ENCODE measurements around the gene STXBP2. TPM values are rescaled to one million over a fixed set of nuclear protein-coding genes. Genes with fewer than 3 reads are reported as not detected.

The STXBP2 gene
- total RNA-seq, 2 donors from 2014 or later = 103 to 111 TPM

GRCh38 chr19:7658219-7658686, 21.3 kb downstream of the STXBP2 start:
- Mint-ChIP-seq H3K36me3 (no peaks in the 10 kb centered on the region), H3K9me3 (no peaks in the 10 kb centered on the region), H3K27ac (peak overlapping the region in 1 of 2 donors; percentile 82)
- peak; percentile 86 to 97 for ATAC-seq
- DNase-seq (ENCODE audit: low spot score in 2 of 2) = peak in 1 of 2 donors; percentile 50

GRCh38 chr19:7661744-7662538, 25.0 kb downstream of the STXBP2 start:
- no peak overlapping the region for H3K27ac Mint-ChIP-seq
- H3K9me3 Mint-ChIP-seq = no peaks in the 10 kb centered on the region
- ATAC-seq (no peak), DNase-seq (ENCODE audit: low spot score in 2 of 2) (no peak)
- no peaks in the 10 kb centered on the region for H3K36me3 Mint-ChIP-seq

- ATAC-seq (no peak), DNase-seq (ENCODE audit: low spot score in 2 of 2) (no peak)
- H3K36me3 Mint-ChIP-seq = no peaks in the 10 kb centered on the region
- no peak overlapping the region for H3K27ac Mint-ChIP-seq
- no peaks in the 10 kb centered on the region for H3K9me3 Mint-ChIP-seq
Measured at GRCh38 chr19:7662657-7663056, 25.7 kb downstream of the STXBP2 start.

GRCh38 chr19:7663706-7664105, 26.8 kb downstream of the STXBP2 start:
- no peak for ATAC-seq
- H3K36me3 Mint-ChIP-seq = no peaks in the 10 kb centered on the region
- no peak overlapping the region for H3K27ac Mint-ChIP-seq
- no peak for DNase-seq (ENCODE audit: low spot score in 2 of 2)
- no peaks in the 10 kb centered on the region for H3K9me3 Mint-ChIP-seq

- DNase-seq (ENCODE audit: low spot score in 2 of 2) (no peak), ATAC-seq (no peak)
- no peak overlapping the region for H3K27ac Mint-ChIP-seq
Measured at GRCh38 chr19:7665076-7665475, 28.2 kb downstream of the STXBP2 start.

GRCh38 chr19:7668842-7669241, 31.9 kb downstream of the STXBP2 start, which contains the start of gene RETN:
Gene RETN (plus strand): TSS chr19:7669049. CDS start chr19:7669327, 278 bp downstream.
- H3K27ac Mint-ChIP-seq = no peak within 1 kb of the TSS
- no peaks in the 10 kb centered on the region for H3K9me3 Mint-ChIP-seq

More at GRCh38 chr19:7665076-7665475, 28.2 kb downstream of the STXBP2 start:
- H3K36me3 Mint-ChIP-seq = no peaks in the 10 kb centered on the region
- no peaks in the 10 kb centered on the region for H3K9me3 Mint-ChIP-seq

GRCh38 chr19:7669641-7670040, 32.7 kb downstream of the STXBP2 start:
- Mint-ChIP-seq H3K9me3 (no peaks in the 10 kb centered on the region), H3K27ac (no peak overlapping the region), H3K36me3 (peaks cover 0 to 5% of the 10 kb centered on the region in 2 donors)
- ATAC-seq (no peak), DNase-seq (ENCODE audit: low spot score in 2 of 2) (no peak)

More at GRCh38 chr19:7668842-7669241, 31.9 kb downstream of the STXBP2 start, which contains the start of gene RETN:
- no peaks in the 10 kb centered on the region for H3K36me3 Mint-ChIP-seq
- no peak for DNase-seq (ENCODE audit: low spot score in 2 of 2)
- no peak for ATAC-seq

- Mint-ChIP-seq H3K27ac (no peak overlapping the region), H3K36me3 (peaks cover 0 to 5% of the 10 kb centered on the region in 2 donors), H3K9me3 (no peaks in the 10 kb centered on the region)
- ATAC-seq = peak in 1 of 2 donors; percentile 43
- DNase-seq (ENCODE audit: low spot score in 2 of 2) = no peak
Measured at GRCh38 chr19:7670150-7670783, 33.4 kb downstream of the STXBP2 start.

GRCh38 chr19:7670790-7671189, 33.9 kb downstream of the STXBP2 start:
- Mint-ChIP-seq H3K36me3 (peaks cover 0 to 5% of the 10 kb centered on the region in 2 donors), H3K27ac (no peak overlapping the region), H3K9me3 (no peaks in the 10 kb centered on the region)
- ATAC-seq (no peak), DNase-seq (ENCODE audit: low spot score in 2 of 2) (no peak)

- DNase-seq (ENCODE audit: low spot score in 2 of 2) (no peak), ATAC-seq (no peak)
- Mint-ChIP-seq H3K27ac (no peak overlapping the region), H3K9me3 (no peaks in the 10 kb centered on the region), H3K36me3 (peaks cover 0 to 5% of the 10 kb centered on the region in 2 donors)
Measured at GRCh38 chr19:7672522-7672921, 35.6 kb downstream of the STXBP2 start.

GRCh38 chr19:7674010-7675005, 37.4 kb downstream of the STXBP2 start:
- ATAC-seq = peak in 1 of 2 donors; percentile 23
- Mint-ChIP-seq H3K9me3 (no peaks in the 10 kb centered on the region), H3K27ac (no peak overlapping the region), H3K36me3 (peaks cover 0 to 5% of the 10 kb centered on the region in 2 donors)
- DNase-seq (ENCODE audit: low spot score in 2 of 2) = peak in 1 of 2 donors; percentile 23

GRCh38 chr19:7676376-7676775, 39.5 kb downstream of the STXBP2 start:
- ATAC-seq (no peak), DNase-seq (ENCODE audit: low spot score in 2 of 2) (no peak)
- Mint-ChIP-seq H3K36me3 (peaks cover 2 to 5% of the 10 kb centered on the region in 2 donors), H3K9me3 (no peaks in the 10 kb centered on the region), H3K27ac (no peak overlapping the region)

GRCh38 chr19:7676854-7677253, 39.9 kb downstream of the STXBP2 start, which contains the start of gene MCEMP1:
Gene MCEMP1 (plus strand): TSS chr19:7677090. CDS start chr19:7677121, 31 bp downstream.
- Mint-ChIP-seq H3K36me3 (peaks cover 5 to 6% of the 10 kb centered on the region in 2 donors), H3K27ac (no peak within 1 kb of the TSS), H3K9me3 (no peaks in the 10 kb centered on the region)
- DNase-seq (ENCODE audit: low spot score in 2 of 2) = no peak
- ATAC-seq = no peak

GRCh38 chr19:7677669-7678311, 40.9 kb downstream of the STXBP2 start:
- H3K36me3 Mint-ChIP-seq = peaks cover 9 to 11% of the 10 kb centered on the region in 2 donors
- no peaks in the 10 kb centered on the region for H3K9me3 Mint-ChIP-seq
- no peak for ATAC-seq
- no peak for DNase-seq (ENCODE audit: low spot score in 2 of 2)
- no peak overlapping the region for H3K27ac Mint-ChIP-seq

- DNase-seq (ENCODE audit: low spot score in 2 of 2) = peak; percentile 53 to 67
- Mint-ChIP-seq H3K9me3 (no peaks in the 10 kb centered on the region), H3K27ac (peak overlapping the region; percentile 57 to 91), H3K36me3 (peaks cover 8 to 12% of the 10 kb centered on the region in 2 donors)
- peak; percentile 62 to 67 for ATAC-seq
Measured at GRCh38 chr19:7678971-7679751, 42.3 kb downstream of the STXBP2 start.

All from activated naive CD4-positive, alpha-beta T cell treated with anti-CD3 and anti-CD28 coated beads, Interleukin-2, amount 50 U/mL, for 72 hours (primary cell).